HG03354 (cell line): ENCODE measurements around the gene ACSS1.

ENCODE experiments used
- ATAC-seq: cut with Tn5 transposase; IDR thresholded peaks from one replicate; pipeline ENCODE4 v1.9.1; 2021; ENCODE audit warnings: mild to moderate bottlenecking; ENCODE audit not compliant: unreplicated experiment, poor library complexity, severe bottlenecking

Gene ACSS1

GRCh38 chr20:24965065-24965919 lies 92.6 kb downstream of the ACSS1 start:
- ATAC-seq = no peak

- ATAC-seq = no peak
Measured at GRCh38 chr20:24964506-24964840, 93.5 kb downstream of the ACSS1 start.

- no peak for ATAC-seq
Measured at GRCh38 chr20:24963672-24964505, 94.0 kb downstream of the ACSS1 start.

- ATAC-seq = no peak
Measured at GRCh38 chr20:24962510-24962909, 95.4 kb downstream of the ACSS1 start.

GRCh38 chr20:24962182-24962492 lies 95.8 kb downstream of the ACSS1 start:
- ATAC-seq = no peak

- ATAC-seq = no peak
Measured at GRCh38 chr20:24961384-24962181, 96.4 kb downstream of the ACSS1 start.

- ATAC-seq = no peak
Measured at GRCh38 chr20:24960861-24961260, 97.1 kb downstream of the ACSS1 start.

GRCh38 chr20:24960302-24960801 lies 97.6 kb downstream of the ACSS1 start:
- ATAC-seq = no peak

- ATAC-seq = no peak
Measured at GRCh38 chr20:24959591-24960301, 98.2 kb downstream of the ACSS1 start.

GRCh38 chr20:24958506-24959385 lies 99.2 kb downstream of the ACSS1 start:
- ATAC-seq = no peak

- ATAC-seq = no peak
Measured at GRCh38 chr20:24957326-24958016, 100.5 kb downstream of the ACSS1 start.
